ENCODE measurements around the gene STIMATE.
A peak's percentile ranks its signal among the peaks of the same experiment; 100 is the strongest.

Gene STIMATE

GRCh38 chr3:52809662-52810377 is 87.5 kb downstream of the STIMATE start:
- H3K4me3 ChIP-seq (ENCODE audit: low read depth, low read length) = no peak overlapping the region
- no peak for DNase-seq (ENCODE audit: low read depth)
- no peak for TF ChIP-seq CTCF (IDR thresholded peaks at IDR 0.05; ENCODE audit: insufficient read depth, low read depth, low read length, missing control alignments)

DNA sequence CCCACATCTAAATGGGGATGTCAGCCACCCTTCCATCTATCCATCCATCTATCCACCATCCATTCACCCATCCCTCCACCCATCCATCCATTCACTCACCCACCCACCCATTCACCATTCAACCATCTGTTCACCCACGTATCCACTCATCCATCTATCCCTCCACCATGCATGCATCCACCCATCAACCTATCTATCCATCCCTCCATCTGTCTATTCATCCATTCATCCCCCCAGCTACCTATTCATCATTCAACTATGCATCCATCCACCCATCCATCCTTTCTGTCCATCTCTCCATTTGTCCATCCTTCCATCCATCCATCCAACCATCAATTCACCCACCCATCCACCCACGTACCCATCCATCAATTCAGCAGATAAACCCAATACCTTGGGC is 88.2 kb downstream of the STIMATE start:
- H3K4me3 ChIP-seq (ENCODE audit: low read depth, low read length) = no peak overlapping the region
- no peak for DNase-seq (ENCODE audit: low read depth)
- TF ChIP-seq CTCF (IDR thresholded peaks at IDR 0.05; ENCODE audit: insufficient read depth, low read depth, low read length, missing control alignments) = no peak

DNA sequence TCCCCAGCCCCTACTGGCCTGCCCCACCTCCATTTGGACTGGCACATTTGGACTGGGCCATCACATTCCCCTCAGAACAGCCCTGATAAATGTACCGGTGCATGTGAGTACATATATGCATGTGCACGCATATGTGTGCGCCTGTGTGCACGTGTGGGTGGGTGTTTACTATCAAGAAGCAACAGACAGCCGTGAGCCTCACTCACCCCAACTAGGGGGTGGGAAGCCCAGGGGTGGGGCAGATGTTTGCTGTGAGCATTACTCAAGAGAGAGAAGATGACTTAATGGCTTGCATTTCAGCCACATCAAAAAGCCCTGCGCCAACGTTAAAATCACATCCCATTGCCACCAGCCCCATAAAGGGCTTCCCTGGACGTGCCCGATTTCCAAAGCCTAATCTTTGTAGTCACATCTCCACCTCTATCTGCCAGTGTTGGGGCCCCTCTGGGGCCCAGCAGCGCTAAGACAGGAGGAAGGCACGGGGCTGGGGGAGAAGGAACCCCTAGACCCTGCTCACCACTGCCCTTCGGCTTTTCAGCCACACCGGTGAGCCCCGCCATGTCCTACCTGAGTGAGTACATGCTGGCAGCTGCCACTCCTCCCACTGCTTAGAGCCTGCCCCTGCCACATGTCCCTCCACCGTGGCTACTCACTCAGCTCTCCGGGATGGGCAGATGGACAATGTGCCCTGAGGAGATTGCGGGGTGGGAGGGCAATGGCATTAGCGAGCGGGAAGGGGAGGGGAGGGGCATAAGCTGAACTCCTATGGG is 91.9 kb downstream of the STIMATE start:
- no peak overlapping the region for H3K4me3 ChIP-seq (ENCODE audit: low read depth, low read length)
- no peak for DNase-seq (ENCODE audit: low read depth)
- no peak for TF ChIP-seq CTCF (IDR thresholded peaks at IDR 0.05; ENCODE audit: insufficient read depth, low read depth, low read length, missing control alignments)

- H3K4me3 ChIP-seq (ENCODE audit: low read depth, low read length) = no peak overlapping the region
- DNase-seq (ENCODE audit: low read depth) = no peak
- TF ChIP-seq CTCF (IDR thresholded peaks at IDR 0.05; ENCODE audit: insufficient read depth, low read depth, low read length, missing control alignments) = no peak
Measured at GRCh38 chr3:52801839-52802238, 95.5 kb downstream of the STIMATE start.

DNA sequence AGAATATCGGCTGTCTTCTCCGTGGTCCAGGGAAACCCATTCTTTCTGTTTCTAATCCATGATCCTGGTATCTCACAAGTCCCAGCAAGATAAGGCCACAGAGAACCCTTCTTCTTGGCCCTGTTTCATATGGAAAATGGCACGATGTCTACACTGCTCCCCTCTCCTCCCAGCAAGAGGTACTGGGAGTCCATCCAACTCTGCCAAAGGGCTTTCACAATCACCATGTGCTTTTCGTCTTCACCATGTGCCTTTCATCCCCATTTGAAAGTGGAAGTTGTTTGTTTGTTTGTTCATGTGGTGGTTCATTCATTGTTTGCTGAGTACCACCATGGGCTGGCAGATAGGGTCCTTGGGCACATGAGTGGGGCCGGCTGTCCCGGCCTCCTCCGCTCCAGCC is 97.3 kb downstream of the STIMATE start:
- no peak for TF ChIP-seq CTCF (IDR thresholded peaks at IDR 0.05; ENCODE audit: insufficient read depth, low read depth, low read length, missing control alignments)
- no peak overlapping the region for H3K4me3 ChIP-seq (ENCODE audit: low read depth, low read length)
- no peak for DNase-seq (ENCODE audit: low read depth)

GRCh38 chr3:52798978-52799476 is 98.3 kb downstream of the STIMATE start:
- no peak overlapping the region for H3K4me3 ChIP-seq (ENCODE audit: low read depth, low read length)
- peak; percentile 45 for DNase-seq (ENCODE audit: low read depth)
- peak; percentile 67 for TF ChIP-seq CTCF (IDR thresholded peaks at IDR 0.05; ENCODE audit: insufficient read depth, low read depth, low read length, missing control alignments)

Measured in GM12865 (cell line).